RWPE2 (cell line): ENCODE measurements around the gene RBM8A.
A peak's percentile ranks its signal among the peaks of the same experiment; 100 is the strongest.

ENCODE experiments used
- ATAC-seq: fragments of 200-7000 bp; cut with Tn5 transposase; 3 replicates; pipeline ENCODE4 v1.9.1; 2021; ENCODE audit warnings: low read depth
- DNase-seq: peaks from one replicate; pipeline ENCODE4 v3.0.0-alpha.2; 2020; ENCODE audit warnings: low spot score
- H3K27ac ChIP-seq: fragments of 450-650 bp; 2 replicates; pipeline ENCODE4 v1.5.1; 2017; ENCODE audit warnings: mild to moderate bottlenecking; ENCODE audit not compliant: poor library complexity, severe bottlenecking
- H3K27me3 ChIP-seq: fragments of 250-450 bp; sonication (Bioruptor Pico); 2 replicates; pipeline ENCODE4 v1.5.1; 2021; ENCODE audit warnings: mild to moderate bottlenecking, moderate library complexity; ENCODE audit not compliant: insufficient read depth, poor library complexity, severe bottlenecking
- H3K36me3 ChIP-seq: fragments of 250-450 bp; sonication (Bioruptor Pico); 2 replicates; pipeline ENCODE4 v1.5.1; 2020; ENCODE audit warnings: low read depth, mild to moderate bottlenecking, moderate library complexity
- H3K4me1 ChIP-seq: fragments of 250-450 bp; sonication (Bioruptor Pico); 2 replicates; pipeline ENCODE4 v1.5.1; 2021; ENCODE audit warnings: mild to moderate bottlenecking, moderate library complexity; ENCODE audit not compliant: insufficient read depth, poor library complexity, severe bottlenecking
- H3K4me3 ChIP-seq: fragments of 250-450 bp; sonication (Bioruptor Pico); 2 replicates; pipeline ENCODE4 v1.5.1; 2021; ENCODE audit warnings: mild to moderate bottlenecking, moderate library complexity; ENCODE audit not compliant: severe bottlenecking
- H3K9me3 ChIP-seq: fragments of 250-450 bp; sonication (Bioruptor Pico); 2 replicates; pipeline ENCODE4 v1.5.1; 2021; ENCODE audit warnings: mild to moderate bottlenecking, moderate library complexity; ENCODE audit not compliant: severe bottlenecking
- CTCF ChIP-seq: fragments of 450-650 bp; IDR thresholded peaks from one replicate; pipeline ENCODE4 v1.5.1; 2017; ENCODE audit warnings: mild to moderate bottlenecking, moderate library complexity; ENCODE audit not compliant: poor library complexity, severe bottlenecking

The RBM8A gene

GRCh38 chr1:145927063-145927886, at the start of gene RBM8A:
Gene RBM8A, minus strand, starts transcription at chr1:145927484. Its CDS starts 58 bp downstream, at chr1:145927426.
- Histone ChIP-seq H3K4me3 (peak within 1 kb of the TSS; percentile 74), H3K27me3 (no peaks in the 10 kb centered on the region), H3K9me3 (no peaks in the 10 kb centered on the region), H3K27ac (peak within 1 kb of the TSS; percentile 57), H3K4me1 (peaks cover 6% of the 10 kb centered on the region), H3K36me3 (peaks cover 28% of the 10 kb centered on the region)
- peak; percentile 99 for ATAC-seq
- TF ChIP-seq CTCF = peak; percentile 70
- DNase-seq = peak; percentile 91

DNA sequence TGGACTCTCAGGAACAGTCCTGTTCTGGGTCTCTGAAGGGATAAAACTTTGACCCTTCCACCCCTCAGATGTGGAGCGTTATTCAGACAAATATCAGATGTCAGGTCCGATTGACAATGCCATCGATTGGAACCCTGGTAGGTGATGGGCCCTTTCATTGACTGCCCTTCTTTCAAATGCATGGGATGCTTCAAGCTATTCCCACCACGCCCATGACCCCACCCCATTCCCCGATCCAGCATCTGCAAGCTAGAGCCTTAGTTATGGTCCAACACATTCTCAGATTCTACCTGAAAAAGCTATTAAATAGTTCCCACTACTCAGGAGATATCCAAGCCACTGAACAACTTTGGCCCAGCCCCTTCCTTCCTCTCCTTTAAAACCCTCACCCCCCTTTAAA, 49.7 kb upstream of the RBM8A start:
- no peak for DNase-seq
- H3K27ac ChIP-seq = peak overlapping the region; percentile 93
- no peak overlapping the region for H3K4me3 ChIP-seq
- peaks cover 24% of the 10 kb centered on the region for H3K4me1 ChIP-seq
- H3K36me3 ChIP-seq = no peaks in the 10 kb centered on the region; the same call in 1 of the 2 replicates
- ATAC-seq = no peak
- no peak for TF ChIP-seq CTCF
- no peaks in the 10 kb centered on the region for H3K9me3 ChIP-seq
- H3K27me3 ChIP-seq = no peaks in the 10 kb centered on the region

DNA sequence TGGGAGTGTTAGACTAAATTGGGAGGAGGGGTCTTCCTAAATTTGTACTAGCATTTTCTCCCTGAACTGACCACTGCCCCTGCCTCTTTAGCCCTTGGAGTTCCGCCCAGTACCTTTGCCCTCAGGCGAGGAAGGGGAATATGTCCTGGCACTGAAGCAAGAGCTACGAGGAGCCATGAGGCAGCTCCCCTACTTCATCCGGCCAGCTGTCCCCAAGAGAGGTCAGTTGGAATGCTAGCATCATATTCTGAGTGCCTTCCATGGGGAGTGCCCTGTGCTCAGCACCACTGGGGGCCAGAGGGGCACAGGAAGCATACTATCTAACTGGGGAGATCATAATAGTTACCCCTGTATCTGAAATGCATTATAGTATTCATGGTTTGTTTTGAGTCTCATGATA, 47.9 kb upstream of the RBM8A start:
- no peak overlapping the region for H3K27ac ChIP-seq
- no peak for TF ChIP-seq CTCF
- H3K36me3 ChIP-seq = no peaks in the 10 kb centered on the region; the same call in 1 of the 2 replicates
- DNase-seq (no peak), ATAC-seq (no peak)
- H3K4me1 ChIP-seq = peaks cover 24% of the 10 kb centered on the region
- H3K9me3 ChIP-seq = no peaks in the 10 kb centered on the region
- no peak overlapping the region for H3K4me3 ChIP-seq
- H3K27me3 ChIP-seq = no peaks in the 10 kb centered on the region

DNA sequence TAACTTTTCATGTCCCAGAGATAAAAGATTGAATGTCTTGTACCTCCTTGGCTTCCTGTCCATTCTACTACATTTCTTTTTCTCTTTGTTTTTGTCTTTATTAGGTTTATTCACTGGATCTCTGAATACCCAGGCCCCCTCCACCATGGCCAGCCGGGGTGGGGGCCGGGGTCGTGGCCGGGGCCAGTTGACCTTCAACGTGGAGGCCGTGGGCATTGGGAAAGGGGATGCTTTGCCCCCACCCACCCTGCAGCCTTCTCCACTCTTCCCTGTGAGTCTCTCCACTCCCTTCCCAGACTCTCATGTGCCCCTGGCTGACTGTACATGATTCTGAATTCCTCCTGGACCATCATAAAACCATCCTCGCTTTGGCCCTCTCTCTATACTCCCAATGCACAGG, 47.4 kb upstream of the RBM8A start:
- DNase-seq (no peak), ATAC-seq (no peak)
- no peak for TF ChIP-seq CTCF
- Histone ChIP-seq H3K36me3 (no peaks in the 10 kb centered on the region; the same call in 1 of the 2 replicates), H3K27ac (no peak overlapping the region), H3K9me3 (no peaks in the 10 kb centered on the region), H3K4me1 (peaks cover 20% of the 10 kb centered on the region), H3K4me3 (no peak overlapping the region), H3K27me3 (no peaks in the 10 kb centered on the region)

- DNase-seq (no peak), ATAC-seq (no peak)
- no peak for TF ChIP-seq CTCF
- H3K4me1 ChIP-seq = peaks cover under 1% of the 10 kb centered on the region
- no peaks in the 10 kb centered on the region for H3K27me3 ChIP-seq
- H3K4me3 ChIP-seq = no peak overlapping the region
- no peak overlapping the region for H3K27ac ChIP-seq
- H3K9me3 ChIP-seq = no peaks in the 10 kb centered on the region
- H3K36me3 ChIP-seq = 0 out of 2 replicates have a peak, but pooled peaks cover 3% of the 10 kb centered on the region
These were observed 45.3 kb upstream of the RBM8A start for GRCh38 chr1:145972580-145972979.
